H9 (cell line): ENCODE results near the gene AKAP1. TPM values are rescaled to one million over a fixed set of nuclear protein-coding genes. Genes with fewer than 3 reads are reported as not detected.

ENCODE experiments used
- DNase-seq: peaks from one replicate; pipeline ENCODE4 v3.0.0-alpha.2; 2017
- H2AFZ ChIP-seq: one replicate; pipeline ENCODE4 v1.6.1; 2013; ENCODE audit warnings: mild to moderate bottlenecking, low read length, control low read depth, moderate library complexity
- H2AK5ac ChIP-seq: 2 replicates; pipeline ENCODE4 v1.6.1; 2013; ENCODE audit warnings: low read length, control low read depth, mixed read lengths; ENCODE audit not compliant: insufficient read length
- H2BK120ac ChIP-seq: one replicate; pipeline ENCODE4 v1.6.1; 2013; ENCODE audit warnings: low read depth, mild to moderate bottlenecking, low read length, control low read depth, inconsistent platforms; ENCODE audit not compliant: poor library complexity, severe bottlenecking
- H2BK12ac ChIP-seq: 2 replicates; pipeline ENCODE4 v1.6.1; 2013; ENCODE audit warnings: low read length, control low read depth, mixed read lengths, low read depth; ENCODE audit not compliant: insufficient read length
- H2BK15ac ChIP-seq: 2 replicates; pipeline ENCODE4 v1.6.1; 2013; ENCODE audit warnings: low read depth, low read length, control low read depth
- H2BK20ac ChIP-seq: one replicate; pipeline ENCODE4 v1.6.1; 2013; ENCODE audit warnings: low read depth, mild to moderate bottlenecking, low read length, control low read depth, inconsistent platforms; ENCODE audit not compliant: poor library complexity, severe bottlenecking
- H2BK5ac ChIP-seq: 2 replicates; pipeline ENCODE4 v1.6.1; 2013; ENCODE audit warnings: low read length, control low read depth, mixed read lengths; ENCODE audit not compliant: insufficient read length
- H3K14ac ChIP-seq: 2 replicates; pipeline ENCODE4 v1.6.1; 2013; ENCODE audit warnings: low read length, control low read depth; ENCODE audit not compliant: insufficient read depth
- H3K18ac ChIP-seq: 2 replicates; pipeline ENCODE4 v1.6.1; 2013; ENCODE audit warnings: low read depth, mild to moderate bottlenecking, mixed read lengths, low read length, control low read depth; ENCODE audit not compliant: insufficient read length
- H3K23ac ChIP-seq: 2 replicates; pipeline ENCODE4 v1.6.1; 2013; ENCODE audit warnings: low read length, control low read depth, mixed read lengths, low read depth; ENCODE audit not compliant: insufficient read length
- H3K23me2 ChIP-seq: 2 replicates; pipeline ENCODE4 v1.6.1; 2013; ENCODE audit warnings: low read depth, mild to moderate bottlenecking, mixed read lengths, low read length, control low read depth; ENCODE audit not compliant: insufficient read length, poor library complexity, severe bottlenecking
- H3K27ac ChIP-seq: 2 replicates; pipeline ENCODE4 v1.5.1; 2013; ENCODE audit warnings: low read length, control low read depth, mixed read lengths, low read depth; ENCODE audit not compliant: insufficient read length
- H3K27me3 ChIP-seq: 2 replicates; pipeline ENCODE4 v1.6.1; 2013; ENCODE audit warnings: low read length, control low read depth, inconsistent platforms; ENCODE audit not compliant: insufficient read depth
- H3K4ac ChIP-seq: 2 replicates; pipeline ENCODE4 v1.6.1; 2013; ENCODE audit warnings: low read depth, mild to moderate bottlenecking, control low read depth, inconsistent platforms, low read length, moderate library complexity
- H3K4me1 ChIP-seq: 2 replicates; pipeline ENCODE4 v1.6.1; 2013; ENCODE audit warnings: low read length, control low read depth, inconsistent platforms; ENCODE audit not compliant: insufficient read depth
- H3K4me2 ChIP-seq: 2 replicates; pipeline ENCODE4 v1.6.1; 2013; ENCODE audit warnings: low read length, control low read depth, mixed read lengths; ENCODE audit not compliant: insufficient read length, insufficient read depth
- H3K56ac ChIP-seq: 2 replicates; pipeline ENCODE4 v1.6.1; 2013; ENCODE audit warnings: low read depth, mild to moderate bottlenecking, mixed read lengths, low read length, control low read depth; ENCODE audit not compliant: insufficient read length
- H3K79me1 ChIP-seq: 2 replicates; pipeline ENCODE4 v1.6.1; 2013; ENCODE audit warnings: low read depth, mild to moderate bottlenecking, moderate library complexity, low read length, control low read depth, inconsistent platforms; ENCODE audit not compliant: insufficient read depth, poor library complexity, severe bottlenecking
- H3K79me2 ChIP-seq: 2 replicates; pipeline ENCODE4 v1.6.1; 2013; ENCODE audit warnings: low read length, control low read depth, inconsistent platforms; ENCODE audit not compliant: insufficient read depth
- H3K9ac ChIP-seq: 2 replicates; pipeline ENCODE4 v1.6.1; 2013; ENCODE audit warnings: low read length, control low read depth, mixed read lengths; ENCODE audit not compliant: insufficient read length; ENCODE audit errors: extremely low read depth
- H3K9me3 ChIP-seq: one replicate; pipeline ENCODE4 v1.6.1; 2013; ENCODE audit warnings: low read depth, low read length, inconsistent platforms; ENCODE audit not compliant: control insufficient read depth
- H3T11ph ChIP-seq: one replicate; pipeline ENCODE4 v1.6.1; 2013; ENCODE audit warnings: mild to moderate bottlenecking, low read length, control low read depth, inconsistent platforms
- H4K20me1 ChIP-seq: one replicate; pipeline ENCODE4 v1.6.1; 2013; ENCODE audit not compliant: control insufficient read depth, insufficient read length, insufficient read depth
- H4K5ac ChIP-seq: 2 replicates; pipeline ENCODE4 v1.6.1; 2013; ENCODE audit warnings: low read depth, mild to moderate bottlenecking, mixed read lengths, low read length, control low read depth; ENCODE audit not compliant: insufficient read length
- H4K8ac ChIP-seq: replicated peaks from 2 replicates; pipeline ENCODE4 v1.6.1; 2013; ENCODE audit warnings: low read length, control low read depth, mixed read lengths, low read depth; ENCODE audit not compliant: insufficient read length
- H4K91ac ChIP-seq: 2 replicates; pipeline ENCODE4 v1.6.1; 2013; ENCODE audit warnings: low read depth, mild to moderate bottlenecking, moderate library complexity, mixed read lengths, low read length, control low read depth; ENCODE audit not compliant: insufficient read length
- H3K27ac Mint-ChIP-seq, 3 experiments: 2 replicates in 2 of 3; 3 replicates in 1 of 3; pipeline ENCODE4 v1.8.0; 2020 to 2021; ENCODE audit warnings: mixed read lengths in 3 of 3, mild to moderate bottlenecking in 1 of 3, moderate library complexity in 1 of 3
- H3K27me3 Mint-ChIP-seq: 2 replicates; pipeline ENCODE4 v1.8.0; 2021; ENCODE audit warnings: low read depth, mild to moderate bottlenecking, moderate library complexity, mixed read lengths
- H3K36me3 Mint-ChIP-seq, 3 experiments: 2 replicates in 2 of 3; 3 replicates in 1 of 3; pipeline ENCODE4 v1.8.0; 2020 to 2021; ENCODE audit warnings: low read depth in 3 of 3, mixed read lengths in 3 of 3; ENCODE audit not compliant: insufficient read depth in 1 of 3
- H3K4me1 Mint-ChIP-seq, 2 experiments: 2 replicates each; pipeline ENCODE4 v1.8.0; 2020; ENCODE audit warnings: mixed read lengths in 2 of 2
- H3K4me3 Mint-ChIP-seq, 2 experiments: 2 replicates in 1 of 2; 3 replicates in 1 of 2; pipeline ENCODE4 v1.8.0; 2020 to 2021; ENCODE audit warnings: mild to moderate bottlenecking in 2 of 2, mixed read lengths in 2 of 2, moderate library complexity in 1 of 2
- H3K9me3 Mint-ChIP-seq, 2 experiments: 2 replicates in 1 of 2; 3 replicates in 1 of 2; pipeline ENCODE4 v1.8.0; 2020; ENCODE audit warnings: mild to moderate bottlenecking in 2 of 2, mixed read lengths in 2 of 2, moderate library complexity in 1 of 2
- WGBS: extraction: QIAGEN DNeasy Blood & Tissue Kit; methylation state at CpG from one replicate; pipeline ENCODE4 v1.1.7; 2013; ENCODE audit warnings: missing lambda C conversion rate, low lambda C conversion rate, mixed read lengths; ENCODE audit not compliant: insufficient read length; ENCODE audit errors: extremely low coverage; 5-methylcytosine and 5-hydroxymethylcytosine counted together
- total RNA-seq: library from RNA; stranded (reverse); gene quantifications from 2 replicates; pipeline ENCODE4 v1.2.1, GENCODE V29; 2021
- TF ChIP-seq, protein P1 (sequence below): fragments of 200-600 bp; sonication (generic); conservative IDR thresholded peaks from 3 replicates; pipeline ENCODE4 v1.8.0; 2021; ENCODE audit warnings: antibody characterized with exemption, mild to moderate bottlenecking

The AKAP1 gene
- total RNA-seq, 1 experiment from 2014 or later, result 61.2 TPM

DNA sequence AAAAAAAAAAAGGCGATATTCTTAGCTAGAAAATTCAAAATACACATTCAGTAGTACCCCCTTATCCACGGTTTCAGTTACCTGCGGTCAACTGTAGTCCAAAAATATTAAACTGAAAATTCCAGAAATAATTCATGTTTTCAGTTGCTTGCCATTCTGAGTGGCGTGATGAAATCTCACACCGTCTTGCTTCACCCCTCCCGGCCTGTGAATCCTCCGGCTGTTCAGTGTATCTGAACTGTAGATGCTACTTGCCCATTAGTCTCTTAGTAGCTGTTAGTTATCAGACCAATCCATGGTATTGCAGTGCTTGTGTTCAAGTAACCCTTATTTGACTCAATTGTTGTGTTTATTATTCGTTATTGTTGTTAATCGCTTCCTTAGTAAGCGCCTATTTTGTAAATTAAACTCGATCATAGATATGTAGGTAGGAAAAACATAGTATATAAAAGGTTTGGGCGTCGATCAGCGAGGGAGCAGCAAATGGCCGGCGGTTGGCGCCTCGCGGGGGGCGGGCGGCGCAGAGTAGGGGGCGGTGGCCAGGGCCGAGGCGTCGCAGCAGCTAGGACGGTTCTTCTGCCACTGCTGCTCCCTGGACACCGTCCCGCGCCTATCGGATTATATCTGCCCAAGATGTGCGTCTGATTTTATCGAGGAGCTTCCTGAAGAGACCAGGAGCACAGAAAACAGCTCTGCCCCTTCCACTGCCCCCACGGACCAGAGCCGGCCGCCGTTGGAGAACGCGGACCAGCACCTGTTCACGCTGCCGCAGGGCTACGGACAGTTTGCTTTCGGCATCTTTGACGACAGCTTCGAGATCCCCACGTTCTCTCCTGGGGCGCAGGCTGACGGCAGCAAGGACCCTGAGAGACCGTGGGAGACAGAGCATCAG, 39.8 kb upstream of the AKAP1 start:
- no peak overlapping the region for H4K8ac ChIP-seq
- H2BK12ac ChIP-seq, result no peak overlapping the region
- H3K4me3 Mint-ChIP-seq, result no peak overlapping the region; a peak in 1 of 5 replicates
- no peak overlapping the region for H4K91ac ChIP-seq
- H2AK5ac ChIP-seq, result no peak overlapping the region
- no peak overlapping the region for H3K4me2 ChIP-seq
- H2BK15ac ChIP-seq, result no peak overlapping the region
- H3K4me1 ChIP-seq, result peaks cover 8% of the 10 kb centered on the region; the same call in 1 of the 2 replicates
- no peak overlapping the region for H3K9ac ChIP-seq
- H3K4me1 Mint-ChIP-seq, result peaks cover 19 to 21% of the 10 kb centered on the region in 2 experiments
- H3K18ac ChIP-seq, result no peak overlapping the region
- no peak overlapping the region for H3T11ph ChIP-seq
- H3K27ac ChIP-seq, result no peak overlapping the region
- H3K9me3 Mint-ChIP-seq, result peaks cover 2 to 3% of the 10 kb centered on the region in 2 experiments; a peak in 2 of 5 replicates
- H3K9me3 ChIP-seq, result no peaks in the 10 kb centered on the region
- H3K27ac Mint-ChIP-seq, result no peak overlapping the region
- no peaks in the 10 kb centered on the region for H3K36me3 Mint-ChIP-seq
- H2BK5ac ChIP-seq, result no peak overlapping the region
- no peak overlapping the region for H2BK20ac ChIP-seq
- WGBS, result no CpG with 5 or more reads among the region's 49 CpGs
- H3K23ac ChIP-seq, result no peak overlapping the region
- H2AFZ ChIP-seq, result no peak overlapping the region
- H3K23me2 ChIP-seq, result no peaks in the 10 kb centered on the region
- H3K56ac ChIP-seq, result no peak overlapping the region
- H3K27me3 ChIP-seq, result no peaks in the 10 kb centered on the region
- H4K20me1 ChIP-seq, result no peaks in the 10 kb centered on the region
- no peaks in the 10 kb centered on the region for H3K79me2 ChIP-seq
- no peak overlapping the region for H2BK120ac ChIP-seq
- no peak overlapping the region for H3K4ac ChIP-seq
- TF ChIP-seq, protein P1, sequence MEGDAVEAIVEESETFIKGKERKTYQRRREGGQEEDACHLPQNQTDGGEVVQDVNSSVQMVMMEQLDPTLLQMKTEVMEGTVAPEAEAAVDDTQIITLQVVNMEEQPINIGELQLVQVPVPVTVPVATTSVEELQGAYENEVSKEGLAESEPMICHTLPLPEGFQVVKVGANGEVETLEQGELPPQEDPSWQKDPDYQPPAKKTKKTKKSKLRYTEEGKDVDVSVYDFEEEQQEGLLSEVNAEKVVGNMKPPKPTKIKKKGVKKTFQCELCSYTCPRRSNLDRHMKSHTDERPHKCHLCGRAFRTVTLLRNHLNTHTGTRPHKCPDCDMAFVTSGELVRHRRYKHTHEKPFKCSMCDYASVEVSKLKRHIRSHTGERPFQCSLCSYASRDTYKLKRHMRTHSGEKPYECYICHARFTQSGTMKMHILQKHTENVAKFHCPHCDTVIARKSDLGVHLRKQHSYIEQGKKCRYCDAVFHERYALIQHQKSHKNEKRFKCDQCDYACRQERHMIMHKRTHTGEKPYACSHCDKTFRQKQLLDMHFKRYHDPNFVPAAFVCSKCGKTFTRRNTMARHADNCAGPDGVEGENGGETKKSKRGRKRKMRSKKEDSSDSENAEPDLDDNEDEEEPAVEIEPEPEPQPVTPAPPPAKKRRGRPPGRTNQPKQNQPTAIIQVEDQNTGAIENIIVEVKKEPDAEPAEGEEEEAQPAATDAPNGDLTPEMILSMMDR, result no peak
- H3K27me3 Mint-ChIP-seq, result no peaks in the 10 kb centered on the region
- no peaks in the 10 kb centered on the region for H3K79me1 ChIP-seq
- DNase-seq, result no peak
- H4K5ac ChIP-seq, result no peak overlapping the region
- H3K14ac ChIP-seq, result no peak overlapping the region
